ENCODE data around the gene STRN4.

The STRN4 gene

GRCh38 chr19:46741447-46741846 lies 4.8 kb downstream of the STRN4 start:
- no peak for DNase-seq

- no peak for DNase-seq
Measured at GRCh38 chr19:46739290-46739771, 6.9 kb downstream of the STRN4 start.

- no peak for DNase-seq
Measured at GRCh38 chr19:46737761-46738171, 8.5 kb downstream of the STRN4 start.

- no peak for DNase-seq
Measured at GRCh38 chr19:46737298-46737654, 9.0 kb downstream of the STRN4 start.

- no peak for DNase-seq
Measured at GRCh38 chr19:46736531-46737297, 9.5 kb downstream of the STRN4 start.

GRCh38 chr19:46733690-46734292 lies 12.5 kb downstream of the STRN4 start:
- DNase-seq, result peak; percentile 65 to 73

GRCh38 chr19:46732966-46733689 lies 13.1 kb downstream of the STRN4 start:
- DNase-seq, result peak; percentile 74 to 75

- DNase-seq, result no peak
Measured at GRCh38 chr19:46732172-46732938, 13.9 kb downstream of the STRN4 start.

- DNase-seq, result peak; percentile 83
Measured at GRCh38 chr19:46731584-46731983, 14.7 kb downstream of the STRN4 start.

- DNase-seq, result peak; percentile 86 to 87
Measured at GRCh38 chr19:46731007-46731501, 15.2 kb downstream of the STRN4 start.

- no peak for DNase-seq
Measured at GRCh38 chr19:46730595-46730994, 15.7 kb downstream of the STRN4 start.

- no peak for DNase-seq
Measured at GRCh38 chr19:46730187-46730586, 16.1 kb downstream of the STRN4 start.

- DNase-seq, result no peak
Measured at GRCh38 chr19:46729696-46730095, 16.6 kb downstream of the STRN4 start.

- peak; percentile 18 to 43 for DNase-seq
Measured at GRCh38 chr19:46728693-46729339, 17.4 kb downstream of the STRN4 start.

GRCh38 chr19:46728208-46728607 lies 18.0 kb downstream of the STRN4 start:
- DNase-seq, result no peak

- DNase-seq, result no peak
Measured at GRCh38 chr19:46727757-46728156, 18.5 kb downstream of the STRN4 start.

- DNase-seq, result no peak
Measured at GRCh38 chr19:46726971-46727501, 19.2 kb downstream of the STRN4 start.

- DNase-seq, result no peak
Measured at GRCh38 chr19:46726551-46726950, 19.7 kb downstream of the STRN4 start.

GRCh38 chr19:46725859-46726393 lies 20.3 kb downstream of the STRN4 start:
- no peak for DNase-seq

GRCh38 chr19:46725036-46725820 lies 21.0 kb downstream of the STRN4 start:
- no peak for DNase-seq

GRCh38 chr19:46724468-46724867 lies 21.8 kb downstream of the STRN4 start:
- no peak for DNase-seq

Data from Kasumi-1 (cell line).